NCI-H1105 (cell line): ENCODE data around the gene HDAC2.
"Not testable (repeated sequence)": the region's sequence is repeated elsewhere in the genome, so short reads cannot be mapped to it uniquely, and the experiment has no call there.

Source experiments
- DNase-seq: peaks from one replicate; lab custom pipeline; 2025; lab: John Stamatoyannopoulos, UW

Gene HDAC2

GRCh38 chr6:113970805-113971676, at the start of gene HDAC2:
Gene HDAC2 (minus strand): TSS chr6:113971148. CDS start chr6:113970908, 240 bp downstream.
- peak; percentile 89 for DNase-seq

- DNase-seq, result no peak
These were observed 49.2 kb upstream of the HDAC2 start for GRCh38 chr6:114020196-114020595.

- not testable (repeated sequence) for DNase-seq
These were observed 46.2 kb upstream of the HDAC2 start for GRCh38 chr6:114017146-114017545.

GRCh38 chr6:114014106-114014505, 43.2 kb upstream of the HDAC2 start:
- DNase-seq, result not testable (repeated sequence)

GRCh38 chr6:114011486-114011885, 40.5 kb upstream of the HDAC2 start:
- not testable (repeated sequence) for DNase-seq

- DNase-seq, result no peak
These were observed 39.6 kb upstream of the HDAC2 start for GRCh38 chr6:114010540-114010939.

- no peak for DNase-seq
These were observed 38.2 kb upstream of the HDAC2 start for GRCh38 chr6:114009192-114009591.

- DNase-seq, result no peak
These were observed 37.4 kb upstream of the HDAC2 start for GRCh38 chr6:114008331-114008730.

GRCh38 chr6:114007516-114007915, 36.6 kb upstream of the HDAC2 start:
- DNase-seq, result no peak

- DNase-seq, result no peak
These were observed 30.4 kb upstream of the HDAC2 start for GRCh38 chr6:114001354-114001753.

GRCh38 chr6:114000069-114000468, 29.1 kb upstream of the HDAC2 start:
- no peak for DNase-seq

- DNase-seq, result no peak
These were observed 28.3 kb upstream of the HDAC2 start for GRCh38 chr6:113999284-113999683.

- no peak for DNase-seq
These were observed 27.9 kb upstream of the HDAC2 start for GRCh38 chr6:113998811-113999210.

- DNase-seq, result no peak
These were observed 26.2 kb upstream of the HDAC2 start for GRCh38 chr6:113997116-113997515.

GRCh38 chr6:113995634-113996033, 24.7 kb upstream of the HDAC2 start:
- peak; percentile 55 for DNase-seq

- DNase-seq, result peak; percentile 66
These were observed 24.0 kb upstream of the HDAC2 start for GRCh38 chr6:113994934-113995342.

GRCh38 chr6:113989675-113990074, 18.7 kb upstream of the HDAC2 start:
- no peak for DNase-seq

GRCh38 chr6:113982675-113983074, 11.7 kb upstream of the HDAC2 start:
- not testable (repeated sequence) for DNase-seq

GRCh38 chr6:113982055-113982550, 11.2 kb upstream of the HDAC2 start:
- no peak for DNase-seq

GRCh38 chr6:113980937-113981554, 10.1 kb upstream of the HDAC2 start:
- peak; percentile 48 for DNase-seq

GRCh38 chr6:113979937-113980336, 9.0 kb upstream of the HDAC2 start:
- no peak for DNase-seq

- DNase-seq, result no peak
These were observed 7.2 kb upstream of the HDAC2 start for GRCh38 chr6:113978084-113978675.

GRCh38 chr6:113976806-113977205, 5.9 kb upstream of the HDAC2 start:
- DNase-seq, result no peak
